HepG2 (cell line): Measurements from ENCODE around the gene RPA1. TPM values are rescaled to one million over a fixed set of nuclear protein-coding genes. Genes with fewer than 3 reads are reported as not detected.

Experiments used
- BATF2 ChIP-seq: sonication (generic); formaldehyde crosslinking; IDR thresholded peaks from 2 replicates; pipeline ENCODE4 v1.8.0; 2022; ENCODE audit warnings: mild to moderate bottlenecking, missing genetic modification reagents, moderate library complexity
- BRF2 ChIP-seq: sonication (generic); formaldehyde crosslinking; IDR thresholded peaks from 2 replicates; pipeline ENCODE4 v1.8.1; 2022; ENCODE audit warnings: mild to moderate bottlenecking, missing genetic modification reagents
- CREB1 ChIP-seq, 2 experiments: fragments of 450-650 bp in 1 of 2; IDR thresholded peaks; 2 replicates each; pipeline ENCODE4 v1.6.1; 2016 to 2017; ENCODE audit warnings: control low read depth in 1 of 2, mild to moderate bottlenecking in 1 of 2, missing compliant biosample characterization in 1 of 2, missing genetic modification characterization in 1 of 2
- MXD3 ChIP-seq: IDR thresholded peaks from 2 replicates; pipeline ENCODE4 v1.6.1; 2016; ENCODE audit warnings: mild to moderate bottlenecking, missing biosample characterization, missing genetic modification reagents
- NFE2 ChIP-seq: sonication (generic); formaldehyde crosslinking; IDR thresholded peaks from 2 replicates; pipeline ENCODE4 v1.4.0; 2020; ENCODE audit warnings: missing genetic modification reagents
- PCBP2 ChIP-seq: fragments of 200-400 bp; formaldehyde crosslinking; optimal IDR thresholded peaks from 2 replicates; pipeline ENCODE3; 2018; ENCODE audit warnings: low read length, low read depth; ENCODE audit not compliant: poor library complexity, severe bottlenecking
- PREB ChIP-seq: sonication (generic); formaldehyde crosslinking; IDR thresholded peaks from 2 replicates; pipeline ENCODE4 v1.4.0; 2020; ENCODE audit warnings: missing genetic modification reagents
- RNF2 ChIP-seq: fragments of 450-650 bp; conservative IDR thresholded peaks from 2 replicates; pipeline ENCODE4 v1.6.1; 2016; ENCODE audit warnings: low read depth
- RNF219 ChIP-seq: sonication (generic); formaldehyde crosslinking; IDR thresholded peaks from 2 replicates; pipeline ENCODE4 v1.5.0; 2020; ENCODE audit warnings: mild to moderate bottlenecking, missing genetic modification reagents
- STAT5B ChIP-seq: sonication (generic); formaldehyde crosslinking; IDR thresholded peaks from 2 replicates; pipeline ENCODE4 v1.4.0; 2020; ENCODE audit warnings: missing genetic modification reagents
- TEF ChIP-seq: sonication (generic); formaldehyde crosslinking; IDR thresholded peaks from 2 replicates; pipeline ENCODE4 v1.5.0; 2020; ENCODE audit warnings: missing genetic modification reagents
- ZBTB37 ChIP-seq: sonication (generic); formaldehyde crosslinking; IDR thresholded peaks from 2 replicates; pipeline ENCODE4 v1.4.0; 2020; ENCODE audit warnings: mild to moderate bottlenecking, missing genetic modification reagents
- ZBTB8A ChIP-seq: sonication (generic); formaldehyde crosslinking; IDR thresholded peaks from 2 replicates; pipeline ENCODE4 v1.4.0; 2020; ENCODE audit warnings: mild to moderate bottlenecking, low read depth, missing genetic modification reagents, borderline replicate concordance
- ZNF260 ChIP-seq: sonication (generic); formaldehyde crosslinking; IDR thresholded peaks from 2 replicates; pipeline ENCODE4 v1.4.0; 2020; ENCODE audit warnings: missing genetic modification reagents, low read depth, mild to moderate bottlenecking, borderline replicate concordance
- ZNF280D ChIP-seq: sonication (generic); formaldehyde crosslinking; IDR thresholded peaks from 2 replicates; pipeline ENCODE4 v1.5.1; 2020; ENCODE audit warnings: mild to moderate bottlenecking, missing genetic modification reagents
- ZNF724P ChIP-seq: sonication (generic); formaldehyde crosslinking; IDR thresholded peaks from 2 replicates; pipeline ENCODE4 v1.8.0; 2022; ENCODE audit warnings: missing genetic modification reagents, borderline replicate concordance
- ZNF883 ChIP-seq: sonication (generic); formaldehyde crosslinking; IDR thresholded peaks from 2 replicates; pipeline ENCODE4 v1.5.1; 2020; ENCODE audit warnings: mild to moderate bottlenecking, missing genetic modification reagents; ENCODE audit errors: not compliant biosample characterization
- polyA plus RNA-seq, 8 experiments: library from polyadenylated mRNA; depleted of rRNA in 3 of 8; stranded (reverse) in 7 of 8; unstranded in 1 of 8; fragments of >200 nt; fragmentation: Illumina TruSeq in 4 of 8; extraction: Trizol in 4 of 8; gene quantifications; 2 replicates each; pipeline versions ENCODE4 v1.2.1 to v1.2.3, GENCODE V29; 2011 to 2016; ENCODE audit warnings: low read depth in 4 of 8, missing spikeins in 1 of 8, mixed read lengths in 1 of 8; ENCODE audit not compliant: insufficient read depth in 1 of 8
- total RNA-seq, 5 experiments: library from RNA; depleted of rRNA; stranded (reverse); fragments of >200 nt; fragmentation: Illumina TruSeq; extraction: Trizol; gene quantifications; 2 replicates each; pipeline ENCODE4 v1.2.3, GENCODE V29; 2016; ENCODE audit warnings: low read depth in 1 of 5

RPA1 gene
- total and polyA plus RNA-seq, 2 of the 13 experiments (the other 11 are each of a cell fraction or from before 2014, with no cell fraction given): 13.9 to 37.6 TPM

- no peak for TF ChIP-seq RNF219
- peak; percentile 78 for TF ChIP-seq ZNF883
- TF ChIP-seq ZNF724P (CRISPR knock-in tag): no peak
- no peak for TF ChIP-seq BATF2 (CRISPR knock-in tag)
- 0 out of 2 replicates have a peak, but pooled peaks have one; percentile 50 for TF ChIP-seq RNF2
- peak; percentile 20; the same call in 1 of the 2 replicates for TF ChIP-seq MXD3 (CRISPR knock-in tag)
- TF ChIP-seq TEF (CRISPR knock-in tag): no peak
- TF ChIP-seq ZBTB37 (CRISPR knock-in tag): no peak
- no peak for TF ChIP-seq PCBP2
- no peak for TF ChIP-seq ZNF280D
- TF ChIP-seq STAT5B: no peak
- no peak for TF ChIP-seq CREB1 (IDR thresholded peaks at IDR 0.05)
- no peak for TF ChIP-seq CREB1 (CRISPR knock-in tag; IDR thresholded peaks at IDR 0.05)
- TF ChIP-seq BRF2 (CRISPR knock-in tag): no peak
- TF ChIP-seq NFE2: no peak
- no peak for TF ChIP-seq ZBTB8A (CRISPR knock-in tag)
- TF ChIP-seq PREB (CRISPR knock-in tag): no peak
- no peak for TF ChIP-seq ZNF260
Observed at GRCh38 chr17:1829592-1830257, at the start of gene RPA1, which contains the start of gene SMYD4 (continued).
